ENCODE measurements around the gene NETO2. TPM values are rescaled to one million over a fixed set of nuclear protein-coding genes. Genes with fewer than 3 reads are reported as not detected.

Gene NETO2
- total RNA-seq, 1 experiment from 2014 or later: 54.4 TPM

DNA sequence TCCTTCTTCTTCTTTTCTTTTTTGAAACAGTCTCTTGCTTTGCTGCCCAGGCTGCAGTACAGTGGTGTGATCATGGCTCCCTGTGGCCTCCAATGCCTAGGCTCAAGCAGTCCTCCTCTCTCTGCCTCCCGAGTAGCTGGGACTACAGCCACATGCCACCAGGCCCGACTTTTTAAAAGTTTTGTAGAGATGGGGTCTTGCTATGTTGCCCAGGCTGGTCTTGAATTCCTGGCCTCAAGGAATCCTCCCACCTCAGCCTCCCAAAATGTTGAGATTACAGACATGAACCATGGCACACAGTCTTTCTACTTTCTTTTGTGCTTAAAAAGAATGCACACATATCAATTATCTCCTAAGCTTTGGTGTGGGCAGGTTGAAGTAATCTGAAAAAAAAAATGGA is 109.3 kb downstream of the NETO2 start:
- H3K9me3 ChIP-seq (ENCODE audit: insufficient read depth, low read depth): no peaks in the 10 kb centered on the region
- no peaks in the 10 kb centered on the region for H4K20me1 ChIP-seq (ENCODE audit: insufficient read depth)
- BruUV-seq (replicated peaks): no TSS peak
- no peaks in the 10 kb centered on the region for H3K36me3 ChIP-seq (ENCODE audit: low read depth)
- DNase-seq: no peak
- H3F3A ChIP-seq (ENCODE audit: insufficient read depth, low read depth): no peaks in the 10 kb centered on the region
- H3K27ac ChIP-seq: no peak overlapping the region
- no peak overlapping the region for H3K4me3 ChIP-seq
- no peak overlapping the region for H3K4me2 ChIP-seq
- H2AFZ ChIP-seq: no peak overlapping the region
- H3K4me1 ChIP-seq (replicated peaks; ENCODE audit: insufficient read depth): no peaks in the 10 kb centered on the region
- no peaks in the 10 kb centered on the region for H3K27me3 ChIP-seq (ENCODE audit: insufficient read depth, low read depth)
- CTCF ChIA-PET: no interaction called here
- TF ChIP-seq EZH2 (IDR thresholded peaks at IDR 0.05; ENCODE audit: low read depth): no peak
- TF ChIP-seq, protein P1, sequence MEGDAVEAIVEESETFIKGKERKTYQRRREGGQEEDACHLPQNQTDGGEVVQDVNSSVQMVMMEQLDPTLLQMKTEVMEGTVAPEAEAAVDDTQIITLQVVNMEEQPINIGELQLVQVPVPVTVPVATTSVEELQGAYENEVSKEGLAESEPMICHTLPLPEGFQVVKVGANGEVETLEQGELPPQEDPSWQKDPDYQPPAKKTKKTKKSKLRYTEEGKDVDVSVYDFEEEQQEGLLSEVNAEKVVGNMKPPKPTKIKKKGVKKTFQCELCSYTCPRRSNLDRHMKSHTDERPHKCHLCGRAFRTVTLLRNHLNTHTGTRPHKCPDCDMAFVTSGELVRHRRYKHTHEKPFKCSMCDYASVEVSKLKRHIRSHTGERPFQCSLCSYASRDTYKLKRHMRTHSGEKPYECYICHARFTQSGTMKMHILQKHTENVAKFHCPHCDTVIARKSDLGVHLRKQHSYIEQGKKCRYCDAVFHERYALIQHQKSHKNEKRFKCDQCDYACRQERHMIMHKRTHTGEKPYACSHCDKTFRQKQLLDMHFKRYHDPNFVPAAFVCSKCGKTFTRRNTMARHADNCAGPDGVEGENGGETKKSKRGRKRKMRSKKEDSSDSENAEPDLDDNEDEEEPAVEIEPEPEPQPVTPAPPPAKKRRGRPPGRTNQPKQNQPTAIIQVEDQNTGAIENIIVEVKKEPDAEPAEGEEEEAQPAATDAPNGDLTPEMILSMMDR (conservative IDR thresholded peaks at IDR 0.05): no peak
- no peaks in the 10 kb centered on the region for H3K9me2 ChIP-seq (ENCODE audit: insufficient read depth)
- intact Hi-C loops (cut with micrococcal nuclease; ENCODE audit: unreplicated experiment): no loop called here
- H3K79me2 ChIP-seq (ENCODE audit: low read depth): no peaks in the 10 kb centered on the region
- POLR2A ChIA-PET (ENCODE audit: unreplicated experiment): interaction anchor here (0.7 kb wide), 1 partner anchor 1089 kb away, joined by 4 read pairs; no protein-coding TSS in a partner anchor

DNA sequence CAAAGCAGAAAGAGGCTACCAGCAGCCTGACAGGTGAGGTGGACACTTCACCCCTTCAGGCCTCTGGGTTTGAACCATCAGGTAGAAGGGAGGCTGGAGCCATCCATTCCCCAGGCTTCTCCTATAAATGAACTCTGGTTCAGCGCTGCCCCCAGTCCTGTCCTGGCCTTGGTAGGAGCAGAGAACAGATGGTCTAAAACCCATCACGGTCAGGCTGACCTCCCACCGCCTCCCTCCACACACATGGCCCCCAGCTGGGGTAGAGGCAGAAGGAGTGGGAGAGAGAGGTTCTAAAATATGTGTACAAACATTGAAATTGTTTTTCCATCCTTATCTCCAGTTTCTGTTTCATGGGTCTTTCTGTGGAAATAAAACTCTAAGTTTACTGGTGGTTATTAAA is 110.6 kb downstream of the NETO2 start:
- POLR2A ChIA-PET (ENCODE audit: unreplicated experiment): no interaction called here
- no peaks in the 10 kb centered on the region for H3K9me2 ChIP-seq (ENCODE audit: insufficient read depth)
- H4K20me1 ChIP-seq (ENCODE audit: insufficient read depth): no peaks in the 10 kb centered on the region
- no peaks in the 10 kb centered on the region for H3K9me3 ChIP-seq (ENCODE audit: insufficient read depth, low read depth)
- H3K79me2 ChIP-seq (ENCODE audit: low read depth): no peaks in the 10 kb centered on the region
- no peak for DNase-seq
- no peak overlapping the region for H3K27ac ChIP-seq
- BruUV-seq (replicated peaks): no TSS peak
- no peaks in the 10 kb centered on the region for H3K27me3 ChIP-seq (ENCODE audit: insufficient read depth, low read depth)
- intact Hi-C loops (cut with micrococcal nuclease; ENCODE audit: unreplicated experiment): no loop called here
- H3F3A ChIP-seq (ENCODE audit: insufficient read depth, low read depth): no peaks in the 10 kb centered on the region
- H3K4me3 ChIP-seq: no peak overlapping the region
- no peak overlapping the region for H2AFZ ChIP-seq
- H3K36me3 ChIP-seq (ENCODE audit: low read depth): no peaks in the 10 kb centered on the region
- CTCF ChIA-PET: interaction anchor here (0.6 kb wide), 1 partner anchor 404 kb away, joined by 3 read pairs; no protein-coding TSS in a partner anchor
- no peak overlapping the region for H3K4me2 ChIP-seq
- no peaks in the 10 kb centered on the region for H3K4me1 ChIP-seq (replicated peaks; ENCODE audit: insufficient read depth)
- TF ChIP-seq, protein P1 (conservative IDR thresholded peaks at IDR 0.05): no peak
- no peak for TF ChIP-seq EZH2 (IDR thresholded peaks at IDR 0.05; ENCODE audit: low read depth)

DNA sequence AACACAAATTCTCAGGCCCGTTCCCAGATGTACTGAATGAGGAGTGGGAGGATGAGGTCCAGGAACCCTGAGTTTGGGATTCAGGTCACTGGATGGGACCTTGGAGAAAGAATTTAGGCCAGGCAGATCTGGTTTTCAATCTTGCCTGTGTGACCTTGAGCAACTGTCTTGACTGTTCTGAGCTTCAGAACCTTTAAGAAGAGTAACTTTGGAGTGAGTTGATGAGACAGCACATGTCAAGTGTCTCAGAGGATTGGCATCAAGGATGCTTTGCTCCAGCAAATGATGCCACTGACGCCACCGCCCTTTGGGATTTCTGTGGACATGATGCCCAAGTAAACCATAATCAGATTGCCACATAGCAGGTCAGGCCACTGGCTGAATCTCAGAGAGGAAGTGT is 114.0 kb downstream of the NETO2 start:
- no peaks in the 10 kb centered on the region for H3F3A ChIP-seq (ENCODE audit: insufficient read depth, low read depth)
- ChIA-PET POLR2A (ENCODE audit: unreplicated experiment) (no interaction called here), CTCF (no interaction called here)
- no peak overlapping the region for H3K4me3 ChIP-seq
- BruUV-seq (replicated peaks): no TSS peak
- intact Hi-C loops (cut with micrococcal nuclease; ENCODE audit: unreplicated experiment): no loop called here
- no peaks in the 10 kb centered on the region for H3K36me3 ChIP-seq (ENCODE audit: low read depth)
- H4K20me1 ChIP-seq (ENCODE audit: insufficient read depth): no peaks in the 10 kb centered on the region
- no peaks in the 10 kb centered on the region for H3K27me3 ChIP-seq (ENCODE audit: insufficient read depth, low read depth)
- H3K9me3 ChIP-seq (ENCODE audit: insufficient read depth, low read depth): no peaks in the 10 kb centered on the region
- no peak overlapping the region for H3K27ac ChIP-seq
- H2AFZ ChIP-seq: no peak overlapping the region
- no peaks in the 10 kb centered on the region for H3K4me1 ChIP-seq (replicated peaks; ENCODE audit: insufficient read depth)
- TF ChIP-seq EZH2 (IDR thresholded peaks at IDR 0.05; ENCODE audit: low read depth): no peak
- TF ChIP-seq, protein P1 (conservative IDR thresholded peaks at IDR 0.05): no peak
- DNase-seq: no peak
- H3K9me2 ChIP-seq (ENCODE audit: insufficient read depth): no peaks in the 10 kb centered on the region
- no peak overlapping the region for H3K4me2 ChIP-seq
- H3K79me2 ChIP-seq (ENCODE audit: low read depth): no peaks in the 10 kb centered on the region

Data from PC-9 (cell line).